ENCODE results near the gene ADGRV1.
"Not testable (repeated sequence)": the region's sequence is repeated elsewhere in the genome, so short reads cannot be mapped to it uniquely, and the experiment has no call there.

Gene ADGRV1

DNA sequence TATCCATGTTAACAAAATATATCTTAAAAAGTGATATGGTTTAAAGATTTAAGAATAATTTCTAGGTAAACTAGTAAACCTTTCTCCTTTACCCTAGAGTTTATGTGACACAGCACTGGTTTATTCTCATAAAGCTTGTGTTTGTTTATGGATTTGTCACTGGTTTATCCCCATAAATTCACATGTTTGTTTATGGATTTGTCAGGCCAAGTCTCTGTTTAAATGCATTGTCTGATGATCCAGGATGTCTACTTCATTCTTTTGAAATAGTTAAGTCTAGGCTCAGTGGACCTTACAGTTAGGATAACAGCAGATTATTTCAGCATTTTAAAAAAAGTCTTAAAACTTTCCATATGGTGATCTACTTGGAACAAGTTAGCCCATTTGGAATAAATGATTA, 490.5 kb downstream of the ADGRV1 start:
- DNase-seq = no peak

DNA sequence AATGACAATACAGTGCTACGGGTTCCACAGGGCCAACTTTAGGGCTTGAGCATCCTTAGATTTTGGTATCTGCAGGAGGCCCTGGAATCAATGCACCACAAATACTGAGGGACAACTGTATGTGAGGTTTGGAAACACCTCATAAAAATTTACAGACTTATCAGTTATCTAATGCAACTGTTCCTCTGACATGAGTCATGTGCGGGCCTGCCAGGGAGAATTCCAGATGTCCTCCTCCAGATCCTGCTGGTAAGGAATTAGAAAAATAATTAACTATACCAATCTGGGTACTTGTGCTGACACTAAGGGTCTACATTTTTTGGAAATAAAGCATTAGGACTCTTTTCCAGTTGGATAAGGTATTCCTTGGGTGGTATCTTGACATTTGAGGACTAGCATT, 491.2 kb downstream of the ADGRV1 start:
- no peak for DNase-seq

DNA sequence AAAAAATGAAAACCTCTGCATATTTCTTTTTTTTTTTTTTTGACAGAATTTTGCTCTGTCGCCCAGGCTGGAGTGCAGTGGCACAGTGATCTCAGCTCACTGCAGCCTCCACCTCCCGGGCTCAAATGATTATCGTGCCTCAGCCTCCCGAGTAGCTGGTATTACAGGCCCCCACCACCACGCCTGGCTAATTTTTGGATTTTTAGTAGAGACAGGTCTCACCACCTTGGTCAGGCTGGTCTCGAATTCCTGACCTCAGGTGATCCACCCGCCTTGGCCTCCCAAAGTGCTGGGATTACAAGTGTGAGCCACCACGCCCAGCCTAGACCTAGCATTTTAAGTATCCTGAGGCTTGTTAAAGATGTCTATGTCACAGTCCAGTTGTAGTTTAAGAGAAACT, 493.8 kb downstream of the ADGRV1 start:
- DNase-seq = not testable (repeated sequence)

DNA sequence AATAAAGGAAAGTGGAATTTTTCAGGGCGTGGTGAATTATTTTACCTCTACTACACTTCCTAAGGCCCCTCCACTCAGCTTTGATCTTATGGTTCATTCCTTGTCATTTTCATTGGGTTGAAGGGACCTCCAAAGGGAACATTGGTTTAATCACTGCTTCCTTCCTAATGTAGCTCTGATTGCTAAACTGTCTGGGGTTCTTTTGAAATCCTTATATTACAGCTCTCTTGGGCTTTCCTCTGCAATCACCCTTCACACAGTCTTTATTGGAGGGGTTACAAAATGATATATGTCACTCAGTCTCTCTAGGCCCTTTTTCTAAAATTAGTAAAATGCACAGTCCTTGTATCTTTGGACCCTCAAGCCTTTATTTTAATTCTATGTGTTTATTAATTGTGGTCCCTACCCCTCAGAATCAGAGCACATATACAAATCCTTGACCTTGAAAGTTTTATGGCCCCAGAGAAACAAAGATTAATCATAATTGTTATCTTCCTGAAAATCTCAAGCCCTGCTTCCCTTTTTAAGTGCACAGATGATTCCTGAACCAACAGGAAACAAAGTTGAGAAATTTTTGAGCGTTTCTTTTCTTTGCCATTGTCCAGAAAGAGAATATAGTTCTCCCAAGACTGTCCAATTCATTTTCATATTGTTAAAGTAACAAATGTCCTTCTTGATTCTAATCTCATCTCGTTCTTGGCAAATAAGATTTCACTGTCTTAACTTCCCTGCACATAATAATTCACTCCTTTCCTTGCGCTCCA, 494.6 kb downstream of the ADGRV1 start:
- DNase-seq = no peak

DNA sequence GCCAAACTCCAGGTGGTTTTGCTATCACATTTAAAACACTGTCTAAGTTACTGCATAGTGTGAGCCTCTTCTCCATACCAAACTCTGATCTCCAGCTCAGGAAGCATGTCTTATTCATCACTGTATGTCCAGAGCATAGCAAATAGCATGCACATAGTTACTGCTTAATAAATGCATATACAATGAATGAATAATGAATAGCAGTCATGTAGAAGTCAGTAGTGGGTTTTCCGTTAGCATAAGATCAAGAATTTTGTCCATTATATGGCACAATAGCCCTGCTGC, 495.1 kb downstream of the ADGRV1 start:
- DNase-seq = no peak

DNA sequence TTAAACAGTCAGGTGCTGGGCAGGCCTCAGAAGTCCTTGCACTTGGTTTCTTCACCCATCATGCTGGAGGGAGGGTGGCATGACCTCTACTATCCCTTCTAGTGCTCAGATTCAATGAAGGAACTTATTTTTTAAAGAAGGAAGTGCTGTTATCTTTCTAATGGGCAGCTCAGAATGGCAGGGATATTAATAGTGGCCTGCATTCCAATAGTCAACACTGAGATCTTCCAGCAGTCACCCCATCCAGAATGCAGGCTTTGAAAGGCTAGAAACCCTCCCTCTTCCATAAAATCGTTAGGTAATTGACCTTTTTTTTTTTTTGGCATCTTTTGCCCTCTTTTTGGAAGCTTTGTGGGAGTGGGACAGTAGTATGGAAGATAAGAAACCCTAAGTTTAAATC, 499.6 kb downstream of the ADGRV1 start:
- no peak for DNase-seq

DNA sequence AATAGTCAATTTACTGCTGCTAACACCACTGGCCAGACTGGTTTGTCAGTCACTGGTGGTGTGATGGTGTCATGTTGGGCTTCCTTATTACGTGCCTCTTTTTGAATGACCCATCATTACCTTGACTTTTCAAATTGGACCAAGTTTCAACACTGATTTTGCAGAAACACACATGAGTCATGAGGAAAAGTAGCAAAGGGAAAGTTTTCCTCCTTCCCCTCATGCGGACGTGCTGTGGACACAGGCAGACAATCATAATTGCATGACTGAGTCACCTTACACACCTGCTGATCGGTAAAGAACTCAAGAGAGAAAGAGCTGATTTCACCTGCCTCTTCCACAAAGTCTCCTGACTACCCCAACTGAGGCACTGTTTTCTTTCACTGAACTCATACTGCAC, 500.0 kb downstream of the ADGRV1 start:
- no peak for DNase-seq

DNA sequence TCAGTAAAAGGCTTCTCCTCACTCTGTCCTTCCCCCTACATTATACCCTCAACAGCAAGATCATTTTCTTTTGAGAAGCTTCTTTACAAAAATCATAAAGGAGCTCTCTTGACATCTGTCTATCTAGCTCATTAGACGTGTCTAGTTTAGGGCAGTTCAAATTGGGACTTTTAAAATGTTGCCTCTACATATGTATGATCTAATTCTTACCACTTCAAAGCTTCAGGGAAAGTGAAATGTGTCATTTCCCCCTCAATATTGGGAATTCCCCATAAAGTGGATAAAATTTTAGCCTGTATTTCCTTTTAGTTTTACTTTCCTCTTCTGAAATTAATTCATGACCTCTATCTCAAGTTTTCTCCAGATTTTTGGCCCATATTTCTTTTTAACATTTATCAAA, 500.8 kb downstream of the ADGRV1 start:
- DNase-seq = no peak

DNA sequence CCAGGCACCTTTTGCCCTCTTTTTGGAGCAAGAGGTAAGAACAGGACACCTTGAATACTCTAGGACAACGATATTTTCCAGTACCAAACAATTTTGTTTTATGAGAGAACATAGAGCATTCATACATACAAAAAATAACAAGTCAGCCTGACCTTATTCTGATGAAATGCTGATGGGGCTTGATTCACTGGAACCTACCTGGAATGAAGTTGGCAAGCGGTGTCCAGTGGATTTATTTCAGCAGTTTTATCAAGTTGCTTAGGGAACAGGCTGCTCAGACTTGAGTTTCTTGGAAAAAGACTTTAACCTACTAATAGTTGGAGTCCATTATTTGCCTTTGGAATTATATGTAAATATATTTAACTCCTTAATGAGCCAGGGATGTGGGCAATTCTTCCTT, 502.5 kb downstream of the ADGRV1 start:
- no peak for DNase-seq

DNA sequence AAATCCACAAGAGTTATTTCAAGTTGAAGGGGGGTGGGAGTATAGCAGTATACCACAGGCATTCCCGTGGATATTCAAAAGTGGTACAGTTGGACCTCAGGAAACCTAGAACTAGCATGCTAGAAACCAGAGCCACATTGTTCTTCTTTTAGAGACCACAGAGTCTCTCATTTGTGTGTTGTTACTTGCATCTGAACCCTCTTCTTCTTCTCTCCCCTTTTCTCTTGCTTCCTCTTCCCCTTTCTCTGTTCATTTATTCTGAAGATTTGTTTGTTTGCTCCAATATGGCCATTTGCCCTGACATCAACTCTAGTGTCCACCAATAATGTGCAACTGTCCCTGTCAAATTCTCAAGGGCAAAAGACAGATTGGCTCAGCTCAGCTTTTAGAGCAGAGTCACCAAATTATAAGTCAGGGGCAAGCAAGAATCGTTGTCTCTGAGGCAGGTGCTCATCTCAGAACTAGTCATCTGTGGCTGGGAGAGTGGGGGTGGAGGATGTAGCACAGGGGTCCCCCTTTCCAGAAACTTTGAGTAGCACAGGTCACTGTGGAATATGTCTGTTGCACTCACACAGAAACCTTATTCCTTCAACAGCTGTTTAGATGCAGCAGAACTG, 503.5 kb downstream of the ADGRV1 start:
- peak; percentile 27 for DNase-seq

DNA sequence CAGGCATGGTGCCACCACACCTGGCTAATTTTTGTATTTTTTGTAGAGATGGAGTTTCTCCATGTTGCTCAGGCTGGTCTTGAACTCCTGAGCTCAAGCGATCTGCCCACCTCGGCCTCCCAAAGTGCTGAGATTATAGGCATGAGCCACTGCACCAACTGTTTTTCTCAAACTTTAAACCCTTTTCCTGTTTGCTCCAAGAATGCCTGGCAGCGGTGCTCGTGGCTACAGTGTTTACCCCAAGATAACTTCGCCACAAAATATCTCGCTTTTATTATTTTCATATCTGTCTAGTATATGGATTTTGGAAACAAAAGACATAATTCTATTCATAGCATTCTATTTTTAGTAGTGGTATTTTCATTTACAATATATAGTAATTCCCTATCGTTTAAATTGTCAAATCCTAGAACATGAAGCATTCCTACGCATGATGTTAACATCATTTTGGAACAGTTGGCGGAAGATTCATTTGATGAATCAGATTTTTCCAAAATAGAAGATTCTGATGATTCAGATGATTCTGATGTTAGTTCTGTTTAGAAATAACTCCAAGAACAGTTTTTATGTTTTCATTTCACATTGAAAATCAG, 504.6 kb downstream of the ADGRV1 start:
- DNase-seq = not testable (repeated sequence)

DNA sequence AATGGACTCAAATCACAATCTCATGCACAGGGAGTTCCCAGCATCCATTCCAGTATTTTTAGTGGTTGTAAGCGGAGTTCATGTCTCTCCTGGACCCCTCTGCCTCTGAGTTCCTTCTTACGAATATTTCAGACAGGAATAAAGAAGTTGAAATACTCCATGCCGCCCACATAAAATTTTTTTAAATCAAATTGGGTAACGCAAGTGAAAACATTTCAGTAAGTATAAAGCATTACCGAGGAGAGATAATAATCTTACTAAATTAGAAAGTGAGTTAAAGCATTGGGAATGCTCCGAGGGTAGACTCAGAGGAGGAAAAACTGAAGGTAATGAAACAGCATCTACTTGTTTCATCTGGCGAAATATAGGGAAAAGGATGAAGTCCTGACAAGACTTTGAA, 506.9 kb downstream of the ADGRV1 start:
- no peak for DNase-seq

DNA sequence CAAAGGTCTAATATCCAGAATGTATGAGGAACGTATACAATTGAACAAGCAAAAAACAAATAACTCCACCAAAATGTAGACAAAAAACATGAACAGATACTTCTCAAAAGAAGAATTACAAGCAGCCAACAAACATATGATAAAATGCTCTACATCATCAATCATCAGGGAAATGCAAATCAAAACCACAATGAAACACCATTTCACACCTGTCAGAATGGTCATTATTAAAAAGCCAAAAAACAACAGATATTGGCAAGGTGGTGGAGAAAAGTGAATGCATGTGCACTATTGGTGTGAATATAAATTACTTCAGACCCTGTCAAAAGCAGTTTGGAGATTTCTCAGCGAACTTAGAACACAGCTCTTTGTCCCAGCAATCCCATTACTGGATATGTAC, 510.8 kb downstream of the ADGRV1 start:
- DNase-seq = no peak

DNA sequence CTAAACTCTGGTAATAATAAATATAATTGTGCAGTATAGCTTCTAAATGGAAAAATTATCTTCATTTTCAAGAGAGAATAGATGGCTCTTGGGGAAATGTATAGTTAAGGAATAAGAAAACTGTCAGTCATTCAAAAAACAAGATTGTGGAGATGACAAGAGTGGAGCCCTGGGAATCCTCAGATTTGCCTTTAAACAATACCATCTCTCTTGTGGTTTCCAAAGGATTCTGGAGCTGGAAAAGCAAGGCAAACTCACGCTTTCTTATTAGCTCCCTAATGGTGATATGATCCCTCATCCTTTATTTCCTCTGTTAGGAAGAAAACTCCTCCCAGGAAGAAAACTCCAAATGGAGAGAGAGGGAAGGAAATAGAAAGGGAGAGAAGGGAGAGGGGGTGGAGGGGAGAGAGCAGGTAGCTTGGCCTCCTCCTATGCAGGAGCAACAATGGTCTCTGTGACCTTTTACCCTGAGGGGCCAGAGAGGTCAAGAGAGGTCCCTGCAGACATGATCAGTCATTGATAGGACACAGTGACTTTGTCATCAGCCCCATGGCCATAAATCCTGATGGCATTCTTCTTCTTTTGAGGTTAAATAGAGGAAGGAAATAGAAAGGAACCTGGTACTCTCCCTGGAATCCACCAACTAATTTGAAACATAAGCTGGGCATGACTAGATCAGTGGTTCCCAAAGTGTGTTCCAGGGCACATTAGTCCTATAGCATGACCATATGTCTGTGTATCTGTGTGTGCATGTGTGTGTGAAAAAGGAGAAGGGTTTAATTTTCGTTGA, 512.4 kb downstream of the ADGRV1 start:
- no peak for DNase-seq

DNA sequence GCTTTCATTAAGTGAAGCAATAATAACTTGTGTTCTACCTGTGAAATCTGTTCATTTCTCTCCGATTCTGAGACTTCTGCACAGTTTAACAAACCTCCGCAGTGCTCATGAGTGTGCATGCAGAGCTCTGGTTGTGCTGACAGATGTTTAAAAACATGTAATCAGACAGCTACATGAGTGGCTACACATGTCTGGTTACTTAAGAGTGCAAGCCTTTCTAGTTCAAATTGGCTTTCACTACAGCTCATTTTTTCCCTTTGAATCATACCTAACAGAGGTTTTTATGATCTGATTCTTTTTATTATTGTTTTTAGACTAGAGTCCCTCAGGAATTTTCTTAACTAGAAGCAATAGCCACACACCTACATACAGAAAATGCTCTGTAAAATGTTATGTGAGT, 514.3 kb downstream of the ADGRV1 start:
- no peak for DNase-seq

DNA sequence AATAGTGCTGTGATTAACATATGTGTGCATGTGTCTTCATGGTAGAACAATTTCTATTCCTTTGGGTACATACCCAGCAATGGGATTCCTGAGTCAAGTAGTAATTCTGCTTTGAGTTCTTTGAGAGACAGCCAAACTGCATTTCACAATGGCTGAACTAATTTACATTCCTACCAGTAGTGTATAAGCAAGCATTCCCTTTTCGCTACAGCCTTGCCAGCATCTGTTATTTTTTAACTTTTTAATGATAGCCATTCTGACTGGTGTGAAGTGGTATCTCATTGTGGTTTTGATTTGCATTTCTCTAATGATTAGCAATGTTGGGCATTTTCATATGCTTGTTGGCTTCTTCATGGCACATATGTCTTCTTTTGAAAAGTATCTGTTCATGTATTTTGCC, 516.0 kb downstream of the ADGRV1 start:
- no peak for DNase-seq

DNA sequence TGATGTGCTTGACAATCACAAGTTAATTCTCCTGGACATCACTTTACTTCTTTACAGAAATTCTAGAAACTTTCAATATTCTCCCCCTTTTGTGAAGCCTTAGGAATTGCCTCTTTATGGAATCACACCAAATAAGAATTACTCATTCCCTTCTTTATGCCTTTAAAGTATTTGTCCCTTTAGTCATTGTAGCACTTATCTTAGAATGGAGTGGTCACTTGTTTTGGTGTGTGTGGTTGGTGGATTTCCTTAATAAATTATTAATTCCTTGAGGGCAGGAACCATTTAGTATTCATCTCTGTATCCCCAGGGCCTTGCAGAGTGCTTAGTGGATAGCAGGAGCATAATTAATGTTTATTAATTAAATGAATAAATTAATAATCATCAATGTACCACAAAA, 517.5 kb downstream of the ADGRV1 start:
- DNase-seq = no peak

DNA sequence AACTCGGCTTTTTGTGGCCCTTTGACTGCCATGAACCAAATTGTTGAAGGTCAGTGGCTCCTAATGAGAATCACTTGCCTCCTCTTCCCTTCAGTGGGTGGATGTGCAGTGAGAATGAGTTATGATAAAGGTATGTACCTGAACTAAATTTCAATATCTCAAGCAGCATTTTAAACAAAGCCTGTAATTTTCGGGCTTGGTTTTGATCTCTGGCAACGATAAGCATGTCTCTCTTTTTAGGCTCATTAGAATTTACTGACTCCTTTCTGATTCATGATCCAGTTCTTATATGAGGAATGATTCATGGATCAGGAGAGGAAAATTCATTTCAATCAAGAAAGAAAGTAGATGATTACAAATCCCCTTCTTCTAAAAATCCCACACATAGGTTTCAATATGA, 519.0 kb downstream of the ADGRV1 start:
- no peak for DNase-seq

DNA sequence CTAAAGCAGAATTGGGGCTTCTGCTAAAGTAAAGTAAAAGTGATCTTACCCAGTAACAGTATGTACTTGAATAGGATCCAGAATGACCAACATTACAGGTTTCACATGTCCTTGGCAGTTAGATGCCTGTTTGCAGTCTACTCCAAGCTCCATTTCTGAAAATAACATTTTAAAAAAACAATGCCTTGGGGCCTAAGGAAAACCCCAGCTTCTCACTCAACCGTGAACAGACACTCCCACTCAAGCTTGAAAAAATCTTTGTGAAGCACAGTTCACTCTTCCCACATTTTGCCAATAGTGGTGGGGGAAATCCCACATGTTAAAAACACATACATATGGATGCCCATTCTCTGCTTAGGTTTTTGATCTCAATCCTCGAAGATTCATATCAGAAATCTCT, 520.4 kb downstream of the ADGRV1 start:
- DNase-seq = no peak

DNA sequence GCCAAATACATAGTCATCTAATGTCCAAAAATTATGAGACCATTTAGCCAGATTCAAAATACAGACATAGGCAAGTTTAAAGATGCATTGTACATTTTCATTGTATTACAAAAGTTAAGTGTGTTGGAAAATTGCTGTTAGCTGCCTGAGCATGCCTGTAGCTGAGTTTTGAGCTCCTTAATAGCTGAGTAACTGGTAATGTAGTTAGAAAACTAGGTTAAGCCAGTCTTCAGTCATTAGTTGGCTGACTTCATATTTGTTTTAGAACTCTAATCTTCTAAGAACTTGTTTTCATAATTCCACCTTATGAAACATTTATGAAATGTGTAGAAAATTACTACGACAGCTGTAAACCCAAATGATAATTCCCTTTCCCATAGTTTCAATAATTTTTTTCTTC, 531.2 kb downstream of the ADGRV1 start:
- no peak for DNase-seq

DNA sequence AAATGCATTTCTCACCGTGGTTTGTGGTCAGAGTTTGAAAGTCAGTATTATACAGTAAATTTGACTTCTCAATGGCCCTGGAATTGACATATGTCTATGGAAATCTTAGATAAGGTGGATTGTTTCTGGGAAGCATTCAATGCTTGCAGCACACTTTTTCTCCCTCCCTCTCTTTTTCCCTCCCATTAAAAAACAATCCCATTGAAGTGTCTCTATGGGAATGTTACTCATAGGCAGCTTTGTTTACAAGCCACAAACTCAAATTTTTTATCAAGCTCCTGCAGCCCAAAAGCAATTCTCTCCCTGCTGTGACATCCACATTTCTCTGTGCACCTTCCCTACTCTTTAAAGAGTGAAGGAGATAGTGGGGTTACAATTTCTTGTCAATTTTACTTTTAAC, 532.4 kb downstream of the ADGRV1 start:
- DNase-seq = no peak

DNA sequence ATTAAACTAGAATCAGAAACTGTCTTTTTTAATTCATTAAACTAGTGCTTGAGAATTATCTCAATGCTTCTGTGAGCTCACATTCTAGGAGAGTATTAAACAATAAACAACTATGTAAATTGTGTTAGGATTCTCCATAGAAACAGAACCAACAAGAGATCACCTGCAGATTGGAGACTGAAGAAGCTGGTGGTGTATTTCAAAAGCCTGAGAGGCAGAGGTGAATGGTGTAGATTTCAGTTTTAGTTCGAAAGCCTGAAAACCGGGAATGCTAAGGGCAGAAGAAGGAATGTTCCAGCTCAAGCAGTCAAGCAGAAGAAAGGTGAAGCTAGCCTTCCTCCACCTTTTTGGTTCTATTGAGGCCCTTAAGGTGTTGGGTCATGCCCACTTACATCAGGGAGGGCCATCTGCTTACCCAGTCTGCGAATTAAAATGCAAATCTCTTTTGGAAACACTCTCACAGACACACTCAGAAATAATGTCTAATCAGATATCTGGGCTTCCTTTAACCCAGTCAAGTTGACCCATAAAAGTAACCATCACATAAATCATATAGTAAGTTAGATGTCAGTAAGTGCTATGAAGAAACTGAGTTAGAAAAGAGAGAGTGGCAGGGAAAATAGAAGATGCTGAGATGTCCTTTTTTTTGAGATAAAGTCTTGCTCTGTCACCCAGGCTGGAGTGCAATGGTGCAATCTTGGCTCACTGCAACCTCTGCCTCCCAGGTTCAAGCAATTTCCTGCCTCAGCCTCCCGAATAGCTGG, 533.1 kb downstream of the ADGRV1 start:
- no peak for DNase-seq
